PC-3 (cell line): ENCODE data around the gene KRTAP6-3. TPM values are rescaled to one million over a fixed set of nuclear protein-coding genes. Genes with fewer than 3 reads are reported as not detected.

Experiments used
- ATAC-seq: fragments of 200-7000 bp; cut with Tn5 transposase; 2 replicates; pipeline ENCODE4 v1.9.1; 2020; ENCODE audit warnings: mild to moderate bottlenecking, moderate library complexity
- BruUV-seq: library from RNA; stranded (reverse); fragments of 400-500 nt; replicated peaks from 2 replicates; lab custom pipeline; 2021; lab: Mats Ljungman, UMichigan
- CTCF ChIA-PET: fragments of 300-600 bp; sonication (Branson Sonifier 250); formaldehyde crosslinking; loops from one replicate; lab custom pipeline; 2022; ENCODE audit warnings: antibody characterized with exemption; lab: Charles Lee
- POLR2A ChIA-PET: fragments of 300-600 bp; sonication (Branson Sonifier 250); formaldehyde crosslinking; loops from one replicate; lab custom pipeline; 2022; ENCODE audit warnings: antibody characterized with exemption; ENCODE audit not compliant: unreplicated experiment; lab: Charles Lee
- DNase-seq: peaks from one replicate; pipeline ENCODE4 v3.0.0-alpha.2; 2015
- H2AFZ ChIP-seq: fragments of 300-600 bp; sonication (generic); 2 replicates; pipeline ENCODE4 v1.6.0; 2016; ENCODE audit warnings: antibody characterized with exemption, low read length
- H3F3A ChIP-seq: fragments of 300-600 bp; sonication (generic); one replicate; pipeline ENCODE4 v1.6.0; 2017; ENCODE audit warnings: antibody characterized with exemption, low read length, control low read depth, mild to moderate bottlenecking; ENCODE audit not compliant: unreplicated experiment
- H3K27ac ChIP-seq: fragments of 300-600 bp; sonication (generic); 2 replicates; pipeline ENCODE4 v1.5.1; 2016; ENCODE audit warnings: mild to moderate bottlenecking, low read length
- H3K27me3 ChIP-seq: fragments of 300-600 bp; sonication (generic); 2 replicates; pipeline ENCODE4 v1.6.1; 2016; ENCODE audit warnings: low read length, mixed read lengths
- H3K36me3 ChIP-seq: fragments of 300-600 bp; sonication (generic); 2 replicates; pipeline ENCODE4 v1.6.1; 2016; ENCODE audit warnings: low read depth, mixed run types, low read length, mixed read lengths
- H3K4me1 ChIP-seq: fragments of 300-600 bp; sonication (generic); 2 replicates; pipeline ENCODE4 v1.5.1; 2016; ENCODE audit warnings: low read length; ENCODE audit not compliant: insufficient read depth
- H3K4me2 ChIP-seq: fragments of 300-600 bp; sonication (generic); 2 replicates; pipeline ENCODE4 v1.6.0; 2016; ENCODE audit warnings: low read length
- H3K4me3 ChIP-seq: fragments of 300-600 bp; sonication (generic); 2 replicates; pipeline ENCODE4 v1.5.1; 2016; ENCODE audit warnings: mild to moderate bottlenecking, low read length, mixed read lengths
- H3K79me2 ChIP-seq: fragments of 300-600 bp; sonication (generic); 2 replicates; pipeline ENCODE4 v1.6.1; 2017; ENCODE audit warnings: low read length, mixed read lengths
- H3K9ac ChIP-seq: fragments of 300-600 bp; sonication (generic); 2 replicates; pipeline ENCODE4 v1.6.0; 2016; ENCODE audit warnings: mild to moderate bottlenecking, low read length
- H3K9me2 ChIP-seq: fragments of 300-600 bp; sonication (generic); replicated peaks from 2 replicates; pipeline ENCODE4 v1.6.1; 2016; ENCODE audit warnings: mixed run types, low read length, mixed read lengths
- H3K9me3 ChIP-seq: fragments of 300-600 bp; sonication (generic); 2 replicates; pipeline ENCODE4 v1.6.1; 2016; ENCODE audit warnings: low read length, mixed read lengths
- H4K20me1 ChIP-seq: fragments of 300-600 bp; sonication (generic); 2 replicates; pipeline ENCODE4 v1.6.1; 2016; ENCODE audit warnings: low read length, mixed read lengths
- EZH2 ChIP-seq: fragments of 300-600 bp; sonication (generic); IDR thresholded peaks from one replicate; pipeline ENCODE4 v1.6.1; 2017; ENCODE audit warnings: antibody characterized with exemption, mild to moderate bottlenecking, low read length; ENCODE audit not compliant: unreplicated experiment
- EZH2phosphoT487 ChIP-seq: fragments of 300-600 bp; sonication (generic); IDR thresholded peaks from 2 replicates; pipeline ENCODE4 v1.6.1; 2018; ENCODE audit warnings: mild to moderate bottlenecking, antibody characterized with exemption, low read length, borderline replicate concordance
- intact Hi-C: fragments of 100-400 bp; cut with micrococcal nuclease; formaldehyde crosslinking; loops from 2 replicates; pipeline ENCODE4 v1.9.0; 2023
- total RNA-seq: library from RNA; depleted of rRNA; stranded (reverse); fragments of >200 nt; gene quantifications from 2 replicates; pipeline ENCODE4 v1.2.3, GENCODE V29; 2014
- TF ChIP-seq, protein P1 (sequence below): fragments of 300-600 bp; sonication (generic); conservative IDR thresholded peaks from 2 replicates; pipeline ENCODE4 v1.5.1; 2017; ENCODE audit warnings: antibody characterized with exemption, low read depth, mild to moderate bottlenecking, low read length

Gene KRTAP6-3
- total RNA-seq, 1 experiment from 2014 or later, result not detected

DNA sequence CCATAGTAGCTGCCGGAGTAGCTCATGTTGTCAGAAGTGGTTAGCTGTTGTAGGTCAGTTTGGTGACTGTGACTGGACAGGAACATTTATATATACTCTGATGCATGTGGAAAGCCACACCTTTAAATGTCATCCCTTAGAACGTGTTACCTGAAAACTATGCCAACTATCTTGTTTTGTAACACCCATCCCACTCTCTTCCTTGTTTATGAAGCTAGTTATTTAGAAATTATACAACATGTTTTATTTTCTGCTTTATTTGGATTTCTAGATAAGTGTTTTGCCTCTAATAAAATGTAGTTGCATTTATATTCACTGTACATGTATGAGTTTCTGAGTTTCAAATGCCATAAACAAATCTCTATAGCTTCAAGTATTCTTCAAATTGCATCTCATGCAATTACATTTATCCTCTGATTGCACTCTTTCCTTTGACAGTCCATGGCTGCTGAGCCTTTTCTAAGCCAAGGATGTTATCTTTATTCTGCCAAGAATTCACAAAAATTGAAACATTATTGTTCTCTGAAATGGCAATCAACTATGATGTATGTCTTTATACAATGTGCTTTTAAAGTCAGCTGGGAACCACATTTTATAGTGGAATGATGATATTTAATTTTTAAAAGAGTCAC, 30.9 kb upstream of the KRTAP6-3 start, which contains the start of gene KRTAP19-7:
KRTAP19-7 (minus strand) TSS at position 51 of the 632 bp plus-strand sequence; CDS start at position 26, 25 bp downstream.
- POLR2A ChIA-PET, result no interaction called here
- H3F3A ChIP-seq, result no peaks in the 10 kb centered on the region
- BruUV-seq, result no TSS peak
- DNase-seq, result no peak
- no peak within 1 kb of the TSS for H3K4me2 ChIP-seq
- H3K36me3 ChIP-seq, result no peaks in the 10 kb centered on the region
- H3K9me2 ChIP-seq, result no peaks in the 10 kb centered on the region
- H3K9ac ChIP-seq, result no peak within 1 kb of the TSS
- H3K27ac ChIP-seq, result no peak within 1 kb of the TSS
- CTCF ChIA-PET, result no interaction called here
- no peak for TF ChIP-seq EZH2
- TF ChIP-seq, protein P1, sequence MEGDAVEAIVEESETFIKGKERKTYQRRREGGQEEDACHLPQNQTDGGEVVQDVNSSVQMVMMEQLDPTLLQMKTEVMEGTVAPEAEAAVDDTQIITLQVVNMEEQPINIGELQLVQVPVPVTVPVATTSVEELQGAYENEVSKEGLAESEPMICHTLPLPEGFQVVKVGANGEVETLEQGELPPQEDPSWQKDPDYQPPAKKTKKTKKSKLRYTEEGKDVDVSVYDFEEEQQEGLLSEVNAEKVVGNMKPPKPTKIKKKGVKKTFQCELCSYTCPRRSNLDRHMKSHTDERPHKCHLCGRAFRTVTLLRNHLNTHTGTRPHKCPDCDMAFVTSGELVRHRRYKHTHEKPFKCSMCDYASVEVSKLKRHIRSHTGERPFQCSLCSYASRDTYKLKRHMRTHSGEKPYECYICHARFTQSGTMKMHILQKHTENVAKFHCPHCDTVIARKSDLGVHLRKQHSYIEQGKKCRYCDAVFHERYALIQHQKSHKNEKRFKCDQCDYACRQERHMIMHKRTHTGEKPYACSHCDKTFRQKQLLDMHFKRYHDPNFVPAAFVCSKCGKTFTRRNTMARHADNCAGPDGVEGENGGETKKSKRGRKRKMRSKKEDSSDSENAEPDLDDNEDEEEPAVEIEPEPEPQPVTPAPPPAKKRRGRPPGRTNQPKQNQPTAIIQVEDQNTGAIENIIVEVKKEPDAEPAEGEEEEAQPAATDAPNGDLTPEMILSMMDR, result no peak
- ATAC-seq, result no peak
- no peaks in the 10 kb centered on the region for H3K27me3 ChIP-seq
- H3K4me3 ChIP-seq, result no peak within 1 kb of the TSS
- no peak within 1 kb of the TSS for H2AFZ ChIP-seq
- H3K79me2 ChIP-seq, result no peaks in the 10 kb centered on the region
- no peaks in the 10 kb centered on the region for H3K9me3 ChIP-seq
- no peaks in the 10 kb centered on the region for H3K4me1 ChIP-seq
- intact Hi-C loops, result no loop called here
- no peaks in the 10 kb centered on the region for H4K20me1 ChIP-seq

DNA sequence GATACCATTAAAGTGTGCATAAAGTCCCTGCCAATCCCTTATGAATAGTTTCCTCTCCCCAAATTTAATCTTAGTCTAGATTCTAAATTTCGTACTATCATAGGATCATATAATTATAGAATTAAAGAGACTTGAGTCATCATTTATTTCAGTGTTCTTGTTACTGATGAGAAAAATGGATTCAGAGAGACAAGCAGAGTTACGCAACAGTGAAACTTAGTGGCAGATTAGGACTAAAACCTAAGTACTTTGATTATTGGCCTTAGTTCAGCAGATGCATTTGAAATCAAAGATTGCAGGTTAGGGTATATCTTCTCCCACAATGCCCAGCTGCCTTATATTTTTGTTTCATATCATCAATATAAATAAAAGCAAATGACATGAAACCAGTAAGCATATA, 30.3 kb upstream of the KRTAP6-3 start:
- Histone ChIP-seq H3K36me3 (no peaks in the 10 kb centered on the region), H3F3A (no peaks in the 10 kb centered on the region), H3K9ac (no peak overlapping the region), H3K27ac (no peak overlapping the region), H3K4me1 (no peaks in the 10 kb centered on the region), H3K9me3 (no peaks in the 10 kb centered on the region), H3K9me2 (no peaks in the 10 kb centered on the region), H4K20me1 (no peaks in the 10 kb centered on the region), H3K4me3 (no peak overlapping the region), H3K27me3 (no peaks in the 10 kb centered on the region), H3K4me2 (no peak overlapping the region), H2AFZ (no peak overlapping the region), H3K79me2 (no peaks in the 10 kb centered on the region)
- intact Hi-C loops, result no loop called here
- DNase-seq (no peak), ATAC-seq (no peak)
- CTCF ChIA-PET, result no interaction called here
- no TSS peak for BruUV-seq
- TF ChIP-seq EZH2 (no peak), EZH2phosphoT487 (no peak)
- TF ChIP-seq, protein P1, result no peak
- POLR2A ChIA-PET, result no interaction called here

DNA sequence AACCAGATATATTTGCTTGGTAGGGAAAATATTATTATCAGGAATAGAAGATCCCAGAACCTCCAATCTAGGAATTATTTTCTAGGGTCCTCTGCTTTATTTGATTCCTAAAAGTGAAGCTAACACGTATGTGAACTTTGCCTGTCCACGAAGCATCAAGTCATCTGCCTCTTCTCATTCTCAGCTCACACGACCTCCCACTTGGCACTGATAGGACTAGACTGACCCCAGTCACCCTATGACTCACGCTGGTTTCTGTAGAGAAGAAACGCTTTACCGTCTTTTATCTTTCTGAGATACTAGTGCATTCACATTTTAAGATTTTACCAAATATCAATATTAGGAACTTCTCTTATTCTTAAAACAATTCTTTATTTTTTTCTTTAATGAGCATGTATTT, 29.2 kb upstream of the KRTAP6-3 start:
- no peaks in the 10 kb centered on the region for H3F3A ChIP-seq
- H3K36me3 ChIP-seq, result no peaks in the 10 kb centered on the region
- ATAC-seq, result no peak
- H3K79me2 ChIP-seq, result no peaks in the 10 kb centered on the region
- no peak for TF ChIP-seq EZH2phosphoT487
- no peak for TF ChIP-seq EZH2
- TF ChIP-seq, protein P1, result no peak
- H3K9me3 ChIP-seq, result no peaks in the 10 kb centered on the region
- H2AFZ ChIP-seq, result no peak overlapping the region
- BruUV-seq, result no TSS peak
- H3K4me3 ChIP-seq, result no peak overlapping the region
- intact Hi-C loops, result no loop called here
- H3K9ac ChIP-seq, result no peak overlapping the region
- H4K20me1 ChIP-seq, result no peaks in the 10 kb centered on the region
- no peaks in the 10 kb centered on the region for H3K27me3 ChIP-seq
- ChIA-PET POLR2A (no interaction called here), CTCF (no interaction called here)
- H3K4me1 ChIP-seq, result no peaks in the 10 kb centered on the region
- H3K4me2 ChIP-seq, result no peak overlapping the region
- H3K27ac ChIP-seq, result no peak overlapping the region
- no peaks in the 10 kb centered on the region for H3K9me2 ChIP-seq
- DNase-seq, result no peak
